Measurements from ENCODE around the gene GNG10. TPM values are rescaled to one million over a fixed set of nuclear protein-coding genes. Genes with fewer than 3 reads are reported as not detected.

Gene GNG10
- total RNA-seq, 2 donors from 2014 or later, result 12.6 to 27.3 TPM

DNA sequence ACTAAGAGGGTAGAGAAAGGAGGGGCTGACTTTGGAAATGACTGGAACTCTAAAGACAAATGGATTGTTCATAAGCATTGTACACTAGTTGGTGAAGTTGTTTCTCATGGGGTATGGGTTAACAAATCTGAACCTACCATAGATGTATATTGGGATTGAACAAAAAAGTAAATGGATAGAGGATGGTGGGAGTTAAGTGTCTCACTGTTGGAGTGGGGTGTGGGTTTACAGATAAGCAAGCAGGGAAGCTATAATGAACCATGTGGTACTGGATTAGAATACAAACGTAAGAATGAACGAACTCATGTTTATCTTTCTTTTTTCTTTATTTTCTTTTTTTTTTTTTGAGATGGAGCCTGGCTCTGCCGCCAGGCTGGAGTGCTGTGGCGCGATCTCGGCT is 17.8 kb downstream of the GNG10 start:
- intact Hi-C loops (cut with DNase I), result no loop called here
- no peak for DNase-seq

DNA sequence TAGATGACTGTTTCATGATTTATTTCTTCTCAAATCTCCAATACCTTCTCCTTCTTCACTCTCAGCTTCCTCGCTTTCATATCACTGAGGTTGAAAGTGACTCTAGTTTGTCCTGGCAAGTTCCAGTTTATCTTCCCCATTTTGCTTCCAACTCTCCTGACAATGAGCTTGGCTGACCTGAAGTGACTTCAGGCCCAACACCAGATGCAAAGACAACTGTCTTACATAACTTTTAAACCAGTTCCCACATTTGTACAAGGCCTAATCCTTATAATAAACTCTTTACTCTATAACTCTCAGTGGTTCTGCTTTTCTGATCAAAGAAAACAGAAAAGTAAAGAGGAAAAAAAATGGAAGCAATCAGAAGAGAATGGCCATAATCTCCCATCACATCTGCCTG is 22.0 kb downstream of the GNG10 start:
- H3K27ac ChIP-seq, result no peak overlapping the region
- no peak overlapping the region for H3K4me3 ChIP-seq
- H3K9ac ChIP-seq (ENCODE audit: low read depth in 2 of 2, low read length in 2 of 2), result no peak overlapping the region
- intact Hi-C loops (cut with DNase I), result no loop called here
- no peak for DNase-seq
- no peaks in the 10 kb centered on the region for H3K9me3 ChIP-seq
- no peaks in the 10 kb centered on the region for H3K27me3 ChIP-seq
- TF ChIP-seq, protein P1, sequence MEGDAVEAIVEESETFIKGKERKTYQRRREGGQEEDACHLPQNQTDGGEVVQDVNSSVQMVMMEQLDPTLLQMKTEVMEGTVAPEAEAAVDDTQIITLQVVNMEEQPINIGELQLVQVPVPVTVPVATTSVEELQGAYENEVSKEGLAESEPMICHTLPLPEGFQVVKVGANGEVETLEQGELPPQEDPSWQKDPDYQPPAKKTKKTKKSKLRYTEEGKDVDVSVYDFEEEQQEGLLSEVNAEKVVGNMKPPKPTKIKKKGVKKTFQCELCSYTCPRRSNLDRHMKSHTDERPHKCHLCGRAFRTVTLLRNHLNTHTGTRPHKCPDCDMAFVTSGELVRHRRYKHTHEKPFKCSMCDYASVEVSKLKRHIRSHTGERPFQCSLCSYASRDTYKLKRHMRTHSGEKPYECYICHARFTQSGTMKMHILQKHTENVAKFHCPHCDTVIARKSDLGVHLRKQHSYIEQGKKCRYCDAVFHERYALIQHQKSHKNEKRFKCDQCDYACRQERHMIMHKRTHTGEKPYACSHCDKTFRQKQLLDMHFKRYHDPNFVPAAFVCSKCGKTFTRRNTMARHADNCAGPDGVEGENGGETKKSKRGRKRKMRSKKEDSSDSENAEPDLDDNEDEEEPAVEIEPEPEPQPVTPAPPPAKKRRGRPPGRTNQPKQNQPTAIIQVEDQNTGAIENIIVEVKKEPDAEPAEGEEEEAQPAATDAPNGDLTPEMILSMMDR (IDR thresholded peaks at IDR 0.05), result no peak
- H3K4me1 ChIP-seq, result no peaks in the 10 kb centered on the region
- H3K36me3 ChIP-seq, result no peaks in the 10 kb centered on the region

More for the DNA sequence above, 17.8 kb downstream of the GNG10 start:
- no peak overlapping the region for H3K9ac ChIP-seq (ENCODE audit: low read depth in 2 of 2, low read length in 2 of 2)
- no peak overlapping the region for H3K4me3 ChIP-seq
- no peaks in the 10 kb centered on the region for H3K9me3 ChIP-seq
- no peaks in the 10 kb centered on the region for H3K36me3 ChIP-seq
- no peaks in the 10 kb centered on the region for H3K4me1 ChIP-seq
- no peak overlapping the region for H3K27ac ChIP-seq
- no peaks in the 10 kb centered on the region for H3K27me3 ChIP-seq
- TF ChIP-seq, protein P1 (IDR thresholded peaks at IDR 0.05), result no peak

DNA sequence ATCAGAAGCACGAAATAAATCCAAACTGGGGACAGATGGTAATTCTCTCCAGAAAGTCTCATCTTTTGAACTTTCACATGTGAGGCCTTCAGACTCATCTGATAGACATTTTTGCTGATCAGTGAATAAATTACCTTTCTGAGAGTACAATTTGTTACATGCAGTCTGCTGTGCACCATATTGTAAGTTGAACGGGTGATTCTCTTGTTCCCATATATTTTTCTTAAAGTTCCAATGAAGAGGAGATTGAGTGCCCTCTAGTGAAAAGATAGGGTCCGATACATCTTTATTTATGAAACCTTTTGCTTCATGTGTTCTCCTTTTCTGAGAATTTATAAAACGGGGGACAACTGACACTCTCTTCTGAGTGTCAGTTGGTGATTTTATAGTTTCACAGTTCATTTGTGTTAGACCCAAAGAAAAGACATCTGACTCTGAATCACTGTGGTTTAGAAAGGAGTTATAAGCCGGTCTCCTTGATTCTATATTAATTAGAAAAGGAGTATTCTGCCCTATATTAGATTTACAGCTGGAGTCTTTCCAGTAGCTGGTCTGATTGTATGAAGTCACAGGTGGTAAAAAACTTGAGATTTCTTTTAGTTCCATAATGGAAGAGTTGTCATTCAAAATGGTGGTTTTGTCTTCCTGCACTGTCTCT is 30.4 kb downstream of the GNG10 start:
- intact Hi-C loops (cut with DNase I), result loop anchor here (5.0 kb wide), 1 partner anchor 94 kb away; the partner anchor contains the start of gene PTGR1
- no peak overlapping the region for H3K4me3 ChIP-seq
- H3K27me3 ChIP-seq, result no peaks in the 10 kb centered on the region
- TF ChIP-seq, protein P1 (IDR thresholded peaks at IDR 0.05), result peak; percentile 19
- H3K27ac ChIP-seq, result no peak overlapping the region
- H3K9me3 ChIP-seq, result no peaks in the 10 kb centered on the region
- no peaks in the 10 kb centered on the region for H3K36me3 ChIP-seq
- H3K9ac ChIP-seq (ENCODE audit: low read depth in 2 of 2, low read length in 2 of 2), result no peak overlapping the region
- no peak for DNase-seq
- H3K4me1 ChIP-seq, result no peaks in the 10 kb centered on the region

DNA sequence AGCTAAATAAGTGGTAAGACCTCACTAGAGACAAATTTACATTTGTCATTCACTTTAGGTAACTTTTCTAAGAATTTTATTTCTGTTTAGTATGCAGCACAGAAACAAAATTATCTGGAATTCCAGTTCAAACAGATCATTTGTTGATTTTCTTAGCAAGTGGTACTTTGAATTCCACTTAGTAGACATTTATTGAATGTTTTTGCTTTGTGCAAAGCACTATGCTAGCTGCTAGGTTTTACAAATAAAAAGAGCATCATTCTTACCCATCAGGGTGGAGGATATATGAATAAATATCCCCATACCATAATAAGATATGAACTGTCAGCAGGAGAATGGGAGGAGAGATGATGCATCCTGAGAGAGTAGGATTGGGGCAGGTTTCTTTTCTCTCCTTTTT is 35.4 kb downstream of the GNG10 start:
- Histone ChIP-seq H3K4me1 (no peaks in the 10 kb centered on the region), H3K27me3 (no peaks in the 10 kb centered on the region), H3K27ac (no peak overlapping the region), H3K36me3 (no peaks in the 10 kb centered on the region), H3K4me3 (no peak overlapping the region), H3K9ac (ENCODE audit: low read depth in 2 of 2, low read length in 2 of 2) (no peak overlapping the region), H3K9me3 (no peaks in the 10 kb centered on the region)
- TF ChIP-seq, protein P1 (IDR thresholded peaks at IDR 0.05), result no peak
- intact Hi-C loops (cut with DNase I), result no loop called here
- DNase-seq, result no peak

DNA sequence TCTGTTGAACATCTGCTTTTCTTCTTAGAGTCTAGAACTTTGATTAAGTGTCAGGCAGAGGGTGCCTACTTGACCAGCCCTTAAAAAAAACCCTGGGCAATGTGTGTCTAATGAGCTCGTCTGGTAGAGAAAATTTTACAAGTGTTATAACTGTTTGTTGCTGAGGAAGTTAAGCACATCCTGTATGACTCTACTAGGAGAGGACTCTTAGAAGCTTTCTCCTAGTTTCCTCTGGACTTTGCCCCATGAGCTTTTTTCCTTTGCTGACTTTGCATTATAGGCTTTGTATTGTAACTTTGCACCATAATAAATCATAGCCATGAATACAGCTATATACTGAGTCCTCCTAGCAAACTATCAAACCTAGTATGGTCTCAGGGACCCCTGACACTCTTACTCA is 39.4 kb downstream of the GNG10 start:
- H3K27me3 ChIP-seq, result no peaks in the 10 kb centered on the region

More for the DNA sequence above, 39.4 kb downstream of the GNG10 start:
- no peaks in the 10 kb centered on the region for H3K9me3 ChIP-seq
- no peak overlapping the region for H3K27ac ChIP-seq
- H3K9ac ChIP-seq (ENCODE audit: low read depth in 2 of 2, low read length in 2 of 2), result no peak overlapping the region
- no peaks in the 10 kb centered on the region for H3K4me1 ChIP-seq
- TF ChIP-seq, protein P1 (IDR thresholded peaks at IDR 0.05), result no peak
- DNase-seq, result peak; percentile 66
- intact Hi-C loops (cut with DNase I), result no loop called here
- H3K4me3 ChIP-seq, result no peak overlapping the region
- no peaks in the 10 kb centered on the region for H3K36me3 ChIP-seq

Data from colonic mucosa (tissue), 4 donors.